ENCODE data around the gene LMBRD1.

DNA sequence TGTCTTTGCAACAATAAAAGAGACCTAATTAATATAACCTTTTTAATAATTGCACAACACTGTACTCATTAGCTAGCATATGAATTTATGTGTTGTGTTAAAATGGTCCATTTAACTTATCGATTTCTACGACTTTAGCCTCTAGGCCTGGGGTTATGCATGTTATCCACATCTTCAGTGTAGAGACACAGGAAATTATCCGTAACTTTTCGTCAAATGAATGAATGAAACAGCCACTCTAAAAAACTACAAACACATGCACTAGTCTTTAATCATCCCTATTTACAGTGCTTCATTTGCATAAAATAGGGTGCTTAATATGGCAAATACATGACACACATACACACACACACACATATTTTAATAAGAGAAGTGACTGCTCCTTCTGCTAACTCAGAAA lies 22.3 kb upstream of the LMBRD1 start:
- TF ChIP-seq POLR2A (IDR thresholded peaks at IDR 0.05) (no peak), POLR2AphosphoS5 (IDR thresholded peaks at IDR 0.05) (no peak)
- TF ChIP-seq, protein P1, sequence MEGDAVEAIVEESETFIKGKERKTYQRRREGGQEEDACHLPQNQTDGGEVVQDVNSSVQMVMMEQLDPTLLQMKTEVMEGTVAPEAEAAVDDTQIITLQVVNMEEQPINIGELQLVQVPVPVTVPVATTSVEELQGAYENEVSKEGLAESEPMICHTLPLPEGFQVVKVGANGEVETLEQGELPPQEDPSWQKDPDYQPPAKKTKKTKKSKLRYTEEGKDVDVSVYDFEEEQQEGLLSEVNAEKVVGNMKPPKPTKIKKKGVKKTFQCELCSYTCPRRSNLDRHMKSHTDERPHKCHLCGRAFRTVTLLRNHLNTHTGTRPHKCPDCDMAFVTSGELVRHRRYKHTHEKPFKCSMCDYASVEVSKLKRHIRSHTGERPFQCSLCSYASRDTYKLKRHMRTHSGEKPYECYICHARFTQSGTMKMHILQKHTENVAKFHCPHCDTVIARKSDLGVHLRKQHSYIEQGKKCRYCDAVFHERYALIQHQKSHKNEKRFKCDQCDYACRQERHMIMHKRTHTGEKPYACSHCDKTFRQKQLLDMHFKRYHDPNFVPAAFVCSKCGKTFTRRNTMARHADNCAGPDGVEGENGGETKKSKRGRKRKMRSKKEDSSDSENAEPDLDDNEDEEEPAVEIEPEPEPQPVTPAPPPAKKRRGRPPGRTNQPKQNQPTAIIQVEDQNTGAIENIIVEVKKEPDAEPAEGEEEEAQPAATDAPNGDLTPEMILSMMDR (IDR thresholded peaks at IDR 0.05): no peak
